Dedifferentiated amniotic fluid mesenchymal stem cell (primary cell): ENCODE data around the gene BCAR1.
"Not testable (repeated sequence)": the region's sequence is repeated elsewhere in the genome, so short reads cannot be mapped to it uniquely, and the experiment has no call there.

Experiments
- DNase-seq: peaks from one replicate; pipeline ENCODE4 v3.0.0-alpha.2; 2016; ENCODE audit errors: extremely low spot score

The BCAR1 gene

DNA sequence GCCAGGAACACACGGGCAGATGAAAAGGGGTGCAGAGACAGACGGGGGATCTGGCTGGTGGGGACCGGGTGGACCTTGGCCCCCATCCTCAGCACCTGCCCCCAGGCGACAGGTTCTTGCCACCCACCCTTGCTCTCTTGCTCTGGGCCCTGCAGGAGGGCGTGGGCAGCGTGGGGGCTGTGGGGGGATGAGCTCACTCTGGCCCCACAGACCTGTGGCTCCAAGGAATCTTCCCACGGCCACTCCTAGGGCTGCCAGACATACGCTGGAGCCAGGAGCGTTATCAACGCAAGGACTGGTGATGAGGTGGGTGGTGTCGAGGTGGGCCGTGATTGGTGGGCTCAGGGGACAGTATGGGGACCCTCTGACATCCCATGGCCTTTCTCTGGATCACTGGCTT, 26.3 kb downstream of the BCAR1 start:
- DNase-seq: no peak

DNA sequence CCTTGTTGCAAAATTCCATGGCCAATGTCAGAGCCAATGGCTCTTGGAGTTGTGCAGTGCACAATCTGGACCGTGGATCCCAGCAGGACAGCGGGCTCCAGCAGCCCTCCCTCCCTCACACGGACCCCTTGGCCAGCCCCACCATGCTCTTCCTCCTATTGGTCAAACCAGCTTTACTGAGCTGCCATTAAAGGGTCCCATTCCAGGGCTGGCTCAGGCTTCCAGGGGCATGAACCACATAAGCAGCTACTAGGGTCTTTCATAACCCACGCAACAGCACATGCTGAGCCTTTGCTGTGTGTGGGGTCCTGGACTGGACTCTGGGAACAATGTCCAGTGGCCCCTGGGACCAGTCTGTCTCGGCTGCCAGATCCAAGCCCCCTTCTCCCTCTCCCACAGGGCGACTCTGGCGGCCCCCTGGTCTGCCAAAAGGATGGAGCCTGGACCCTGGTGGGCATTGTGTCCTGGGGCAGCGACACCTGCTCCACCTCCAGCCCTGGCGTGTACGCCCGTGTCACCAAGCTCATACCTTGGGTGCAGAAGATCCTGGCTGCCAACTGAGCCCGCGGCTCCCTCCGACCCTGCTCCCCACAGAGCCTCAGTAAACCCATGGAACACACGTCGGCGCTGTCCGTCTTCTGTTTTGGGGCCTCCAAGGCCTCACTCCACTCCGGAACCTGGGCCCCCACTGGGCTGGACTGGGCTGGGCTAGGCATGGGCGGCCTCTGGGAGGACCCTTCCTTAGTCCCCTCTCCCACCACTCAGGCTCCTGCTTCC, 26.9 kb downstream of the BCAR1 start:
- DNase-seq: no peak

DNA sequence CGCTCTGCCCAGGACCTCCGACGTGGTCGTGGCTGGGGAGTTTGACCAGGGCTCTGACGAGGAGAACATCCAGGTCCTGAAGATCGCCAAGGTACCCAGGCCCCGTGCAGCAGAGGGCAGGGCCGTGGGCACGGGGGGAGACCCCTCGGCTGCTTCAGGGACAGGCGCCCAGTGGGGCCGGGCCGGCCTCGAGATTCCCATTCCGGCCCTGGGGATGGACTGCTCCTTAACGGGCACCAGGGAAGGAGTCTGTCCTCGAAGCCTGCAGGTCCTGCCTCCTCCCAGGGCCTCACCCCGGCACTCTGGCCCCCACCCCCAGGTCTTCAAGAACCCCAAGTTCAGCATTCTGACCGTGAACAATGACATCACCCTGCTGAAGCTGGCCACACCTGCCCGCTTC, 28.3 kb downstream of the BCAR1 start:
- not testable (repeated sequence) for DNase-seq

DNA sequence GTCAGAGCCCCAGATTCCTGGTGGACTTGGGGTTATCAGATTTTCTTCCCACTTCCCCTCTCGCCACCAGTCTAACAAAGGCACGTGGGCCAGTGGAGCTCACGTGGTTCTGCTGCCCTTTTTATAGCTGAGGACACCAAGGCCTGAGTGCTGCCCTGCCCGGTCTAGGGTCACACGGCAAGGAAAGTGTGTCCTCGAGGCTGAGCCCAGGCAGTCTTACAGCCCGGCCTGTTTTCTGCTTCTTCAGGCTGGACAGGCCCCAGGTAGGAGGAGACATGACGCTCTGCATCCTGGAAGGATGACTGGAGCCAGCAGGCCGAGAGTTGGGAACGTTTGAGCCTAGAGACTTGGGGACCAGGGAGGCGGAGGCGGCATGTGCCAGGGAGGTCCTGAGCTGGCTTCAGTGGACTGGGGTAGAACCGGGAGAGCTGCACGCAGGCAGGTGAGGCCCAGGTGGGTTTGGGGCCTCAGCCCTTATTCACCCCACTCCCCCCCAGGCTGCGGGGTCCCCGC, 29.1 kb downstream of the BCAR1 start:
- DNase-seq: no peak

DNA sequence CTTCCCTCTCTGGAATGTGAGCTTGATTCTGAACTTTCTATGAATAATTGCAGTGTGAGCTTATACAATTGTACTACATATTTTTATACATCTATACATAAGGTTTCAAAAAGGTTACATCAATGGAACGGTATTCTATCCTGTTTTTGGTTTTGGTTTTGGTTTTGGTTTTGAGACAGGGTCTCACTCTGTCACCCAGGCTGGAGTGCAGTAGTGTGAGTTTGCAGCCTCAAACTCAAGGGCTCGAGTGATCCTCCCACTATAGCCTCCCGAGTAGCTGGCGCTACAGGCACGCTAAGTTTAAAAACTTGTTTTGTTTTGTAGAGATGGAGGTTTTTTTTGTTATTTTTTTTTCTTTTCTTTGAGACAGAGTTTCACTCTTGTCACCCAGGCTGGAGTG, 31.6 kb downstream of the BCAR1 start:
- no peak for DNase-seq

DNA sequence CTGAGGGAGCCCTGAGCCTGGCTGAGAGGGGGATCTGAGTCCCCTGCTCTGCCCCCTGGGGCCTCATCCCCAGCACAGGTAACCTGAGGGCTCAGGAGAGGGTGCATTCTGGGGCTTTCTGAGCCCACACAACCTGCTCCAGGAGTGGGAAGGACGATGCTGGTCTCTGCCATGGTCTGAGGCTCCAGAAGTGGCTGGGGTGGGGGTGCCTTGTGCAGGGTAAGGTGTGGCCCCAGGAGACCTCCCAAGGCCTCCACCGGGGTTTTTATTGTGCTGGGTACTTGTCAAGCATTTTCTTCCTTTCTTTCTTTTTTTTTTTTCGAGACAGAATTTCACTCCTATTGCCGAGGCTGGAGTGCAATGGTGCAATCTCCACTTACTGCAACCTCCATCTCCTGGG, 32.3 kb downstream of the BCAR1 start:
- no peak for DNase-seq

DNA sequence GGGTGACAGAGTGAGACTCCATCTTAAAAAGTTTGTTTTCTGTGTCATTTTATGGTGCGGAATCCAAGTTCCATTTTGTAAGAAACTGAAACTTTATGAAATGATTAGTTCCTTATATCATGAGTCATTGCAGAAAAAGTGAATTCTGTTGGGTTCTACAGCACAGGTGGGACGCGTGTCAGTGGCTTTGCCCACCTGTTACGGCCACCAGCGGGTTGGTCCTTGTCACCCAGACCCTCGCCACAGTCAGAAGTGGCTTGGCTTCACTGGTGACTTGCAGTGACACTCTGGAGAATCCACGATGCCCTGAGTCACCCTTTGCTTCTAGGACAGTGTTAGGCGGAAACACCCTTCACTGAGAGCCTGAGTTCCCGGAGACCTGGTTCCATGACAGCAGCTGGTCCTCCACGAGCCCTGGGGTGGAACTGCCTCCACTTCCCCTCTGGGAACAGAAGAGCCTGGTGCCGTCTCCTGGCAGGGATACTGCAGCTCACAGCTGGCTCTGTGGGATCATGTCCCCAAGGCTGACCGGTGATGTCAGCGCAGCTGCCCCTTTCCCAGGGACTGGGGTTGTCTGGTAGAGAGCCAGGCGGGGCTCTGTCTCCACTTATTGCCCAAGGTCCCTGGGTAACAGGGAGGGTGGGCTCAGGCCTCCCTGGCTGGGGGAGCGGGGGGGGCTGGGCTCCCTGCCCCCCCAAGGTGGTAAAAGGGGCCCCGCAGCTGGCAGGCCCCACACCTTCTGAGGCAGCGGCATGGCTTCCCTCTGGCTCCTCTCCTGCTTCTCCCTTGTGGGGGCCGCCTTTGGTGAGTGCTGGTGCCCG, 33.0 kb downstream of the BCAR1 start, which contains the start of gene CTRB1:
Gene CTRB1, plus strand, starts transcription at position 733 of the 821 bp plus-strand sequence. Its CDS starts 20 bp downstream, at position 753.
- DNase-seq: no peak

DNA sequence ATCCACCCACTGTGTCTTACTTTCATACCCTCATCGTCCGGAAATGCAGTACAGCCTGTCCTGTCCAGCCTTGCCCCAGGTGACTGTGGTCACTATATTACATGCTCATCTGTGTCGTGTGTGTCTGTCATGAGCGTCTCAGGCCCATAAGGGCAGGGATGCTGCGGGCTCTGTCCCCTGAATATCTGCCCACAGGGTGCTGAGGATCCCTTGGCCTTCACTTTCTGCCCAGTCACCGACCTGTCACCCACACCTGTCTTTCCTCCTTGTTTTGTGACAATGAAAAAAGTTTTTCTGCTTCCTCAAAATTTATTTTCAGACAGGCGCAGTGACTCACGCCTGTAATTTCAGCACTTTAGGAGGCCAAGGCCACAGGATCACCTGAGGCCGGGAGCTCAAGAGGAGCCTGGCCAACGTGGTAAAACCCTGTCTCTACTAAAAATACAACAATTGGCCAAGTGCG, 34.0 kb downstream of the BCAR1 start:
- no peak for DNase-seq

DNA sequence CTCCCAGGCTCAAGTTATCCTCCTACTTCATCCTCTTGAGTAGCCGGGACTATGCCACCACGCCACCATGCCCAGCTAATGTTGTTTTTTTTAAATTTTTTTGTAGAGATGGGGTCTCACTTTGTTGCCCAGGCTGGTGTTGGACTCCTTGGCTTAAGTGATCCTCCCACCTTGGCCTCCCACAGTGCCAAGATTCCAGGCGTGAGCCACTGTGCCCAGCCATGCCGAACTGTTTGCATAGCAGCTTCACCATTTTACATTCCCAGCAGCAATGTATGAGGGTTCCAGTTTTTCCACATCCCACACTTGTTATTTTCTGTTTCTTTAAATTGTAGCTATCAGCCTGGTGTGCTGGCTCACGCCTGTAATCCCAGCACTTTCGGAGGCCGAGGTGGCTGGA, 34.8 kb downstream of the BCAR1 start:
- no peak for DNase-seq

DNA sequence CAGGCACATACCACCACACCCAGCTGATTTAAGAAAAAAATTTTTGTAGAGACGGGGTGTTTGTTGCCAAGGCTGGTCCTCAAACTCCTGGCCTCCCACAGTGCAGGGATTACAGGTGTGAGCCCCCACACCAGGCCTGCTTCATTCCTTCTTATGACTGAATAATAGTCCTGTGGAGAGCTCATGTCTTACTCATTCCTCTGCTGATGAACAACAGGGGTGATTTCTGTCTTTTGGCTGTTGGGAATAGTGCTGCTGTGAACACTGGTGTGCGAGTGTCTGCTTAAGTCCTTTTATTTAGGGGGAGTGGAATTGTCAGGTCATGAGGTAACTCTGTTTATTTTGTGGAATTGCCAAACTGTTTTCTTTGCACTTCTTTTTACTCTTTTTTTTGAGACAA, 35.3 kb downstream of the BCAR1 start:
- DNase-seq: no peak

DNA sequence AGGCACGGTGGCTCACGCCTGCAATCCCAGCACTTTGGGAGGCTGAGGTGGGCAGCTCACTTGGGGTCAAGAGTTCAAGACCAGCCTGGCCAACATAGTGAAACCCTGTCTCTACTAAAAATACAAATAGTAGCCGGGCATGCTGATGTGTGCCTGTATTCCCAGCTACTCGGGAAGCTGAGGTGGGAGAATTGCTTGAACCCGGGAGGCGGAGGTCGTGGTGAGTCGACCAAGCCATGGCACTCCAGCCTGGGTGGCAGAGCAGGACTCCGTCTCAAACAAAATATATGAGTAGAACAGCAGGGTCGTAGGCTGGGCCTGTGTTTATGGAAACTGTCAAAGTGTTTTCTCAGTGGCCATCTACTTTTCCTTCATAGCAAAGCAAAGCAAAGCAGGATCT, 40.1 kb downstream of the BCAR1 start:
- DNase-seq: not testable (repeated sequence)

DNA sequence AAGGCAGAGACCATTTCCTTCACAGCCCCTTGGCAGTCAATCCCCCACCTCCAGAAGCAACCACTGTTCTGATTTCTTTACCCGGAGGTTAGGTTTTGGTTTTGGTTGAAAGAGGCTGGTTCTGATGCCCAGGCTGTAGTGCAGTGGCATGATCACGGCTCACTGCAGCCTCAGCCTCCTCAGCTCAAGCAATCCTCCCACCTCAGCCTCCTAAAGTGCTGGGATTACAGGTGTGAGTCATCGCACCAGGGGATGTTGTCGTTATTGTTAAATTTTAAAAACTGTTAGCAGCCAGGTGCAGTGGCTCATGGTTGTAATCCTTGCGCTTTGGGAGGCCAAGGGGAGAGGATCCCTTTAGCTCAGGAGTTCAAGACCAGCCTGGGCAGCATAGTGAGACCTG, 41.5 kb downstream of the BCAR1 start:
- DNase-seq: no peak

DNA sequence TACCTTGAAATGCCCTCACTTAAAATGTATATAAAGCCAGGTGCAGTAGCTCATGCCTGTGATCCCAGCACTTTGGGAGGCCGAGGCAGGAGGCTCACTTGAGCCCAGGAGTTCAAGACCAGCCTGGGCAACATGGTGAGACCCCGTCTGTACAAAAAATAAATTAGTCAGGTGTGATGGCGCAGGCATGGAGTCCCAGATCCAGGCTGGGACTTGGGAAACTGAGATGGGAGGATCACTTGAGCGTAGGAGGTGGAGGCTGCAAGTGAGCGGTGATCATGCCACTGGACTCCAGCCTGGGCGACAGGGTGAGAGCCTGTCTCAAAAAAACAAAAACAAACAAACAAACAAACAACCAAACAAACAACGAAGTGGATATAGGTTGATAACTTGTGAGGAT, 41.9 kb downstream of the BCAR1 start:
- not testable (repeated sequence) for DNase-seq

DNA sequence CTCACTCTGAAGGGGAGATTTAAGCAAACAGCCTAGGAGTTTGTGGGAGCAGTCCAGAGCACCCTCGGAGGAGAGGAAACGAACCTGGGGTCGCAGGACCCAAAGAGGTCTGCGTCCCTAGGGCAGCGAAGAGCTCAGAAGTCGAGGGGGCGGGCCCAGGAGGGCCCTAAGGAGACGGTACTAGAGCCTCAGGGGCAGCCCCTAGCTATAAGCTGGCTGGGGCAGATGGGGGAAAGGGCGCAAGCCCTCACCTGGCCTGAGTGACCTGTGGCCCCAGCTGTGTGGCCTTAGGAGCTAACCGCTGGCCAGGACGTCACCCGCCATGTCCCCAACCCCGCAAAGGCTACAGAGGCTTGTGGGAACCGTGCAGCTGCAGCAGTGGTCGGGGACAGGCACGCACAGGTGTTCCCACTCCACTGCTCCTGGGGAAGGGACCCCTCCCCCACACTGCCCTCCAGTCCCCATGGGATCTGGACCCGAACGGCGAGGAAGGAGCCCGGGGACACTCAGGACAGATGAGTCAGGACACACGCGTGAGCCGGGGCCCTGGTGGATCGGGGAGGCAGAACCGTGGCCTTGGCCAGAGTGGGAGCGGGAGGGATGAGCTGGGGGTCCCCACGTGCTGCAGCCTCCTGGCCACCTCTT, 42.4 kb downstream of the BCAR1 start:
- no peak for DNase-seq

DNA sequence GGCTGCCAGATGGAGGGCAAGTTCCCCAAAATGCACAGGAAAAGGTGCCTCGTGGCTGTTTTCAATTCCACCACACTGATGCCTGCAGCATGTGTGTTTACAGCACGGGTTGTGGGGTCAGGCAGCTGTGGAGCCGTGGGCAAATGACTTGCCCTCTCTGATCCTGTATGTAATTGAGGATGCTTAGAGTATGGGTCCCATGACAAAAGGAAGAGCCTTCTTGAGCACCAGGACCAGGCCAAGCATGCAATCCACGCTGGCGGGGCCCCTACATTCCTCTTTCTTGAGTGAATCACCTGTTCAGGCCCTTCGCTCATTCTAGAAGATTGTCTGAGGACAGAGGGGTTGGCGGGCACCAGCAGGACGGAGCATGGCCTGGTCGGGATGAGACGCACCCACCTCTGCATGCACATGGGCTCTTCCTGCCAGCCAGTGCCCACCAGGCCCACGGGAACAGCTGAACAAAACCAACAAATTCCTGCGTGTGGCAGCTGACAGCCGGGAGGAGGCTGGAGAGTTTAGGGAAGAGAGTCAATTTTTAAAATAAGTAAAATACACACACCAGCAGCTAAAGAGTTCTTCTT, 43.1 kb downstream of the BCAR1 start:
- no peak for DNase-seq

DNA sequence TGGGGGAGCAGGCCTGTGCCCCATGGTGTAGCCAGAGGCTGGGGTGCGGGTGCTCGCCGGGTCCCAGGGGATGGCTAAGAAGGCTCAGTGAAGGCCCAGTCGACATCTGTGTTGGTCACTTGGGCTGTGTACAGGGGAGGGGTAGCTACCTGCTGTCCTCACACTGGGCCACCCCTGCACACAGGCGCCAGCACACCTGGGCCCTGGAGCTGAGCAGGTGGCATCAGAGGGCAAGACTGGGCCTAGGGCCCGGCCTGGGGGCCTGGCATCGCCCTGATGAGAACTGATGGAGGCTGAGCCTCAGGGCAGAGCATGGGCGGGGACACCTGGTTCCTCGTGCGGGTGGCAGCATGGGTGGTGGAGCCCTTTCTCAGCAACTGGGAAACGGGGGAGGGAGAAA, 43.6 kb downstream of the BCAR1 start:
- DNase-seq: no peak

DNA sequence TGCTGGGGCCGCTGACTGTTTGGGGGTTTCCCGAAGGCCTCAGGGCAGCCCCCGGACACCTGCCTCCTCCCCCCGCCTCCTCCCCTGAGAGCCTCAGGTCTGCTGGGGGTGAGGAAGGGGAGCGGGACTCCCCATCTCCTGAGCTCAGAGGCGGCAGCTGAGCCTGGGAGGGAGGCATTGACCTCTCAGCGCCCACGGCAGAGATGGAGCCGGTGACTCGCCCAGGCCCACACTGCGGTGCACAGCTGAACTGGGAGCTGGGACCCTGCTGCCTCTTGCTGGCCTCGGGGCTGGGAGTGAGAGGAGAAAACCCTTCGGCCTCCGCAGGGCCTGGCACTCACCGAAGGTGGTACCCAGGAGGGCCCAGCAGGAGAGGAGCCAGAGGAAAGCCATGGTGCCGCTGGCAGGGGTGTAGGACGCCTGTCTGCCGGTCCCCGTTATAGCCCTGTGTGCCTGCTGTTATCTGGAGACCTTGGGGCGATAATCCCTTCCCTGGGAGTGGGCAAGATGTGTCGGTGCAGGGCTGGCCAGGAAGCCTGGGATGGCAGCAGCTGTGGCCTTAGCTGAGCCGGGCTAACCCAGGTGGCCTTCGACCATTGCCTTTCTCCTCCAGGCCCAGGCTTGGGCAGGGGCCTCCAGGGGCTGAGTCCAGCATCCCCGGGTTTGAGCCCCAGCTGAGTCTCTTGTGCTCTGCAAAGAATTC, 44.5 kb downstream of the BCAR1 start, which contains the start of gene CTRB2:
Gene CTRB2, minus strand, starts transcription at position 413 of the 703 bp plus-strand sequence. Its CDS starts 20 bp downstream, at position 393.
- DNase-seq: no peak

DNA sequence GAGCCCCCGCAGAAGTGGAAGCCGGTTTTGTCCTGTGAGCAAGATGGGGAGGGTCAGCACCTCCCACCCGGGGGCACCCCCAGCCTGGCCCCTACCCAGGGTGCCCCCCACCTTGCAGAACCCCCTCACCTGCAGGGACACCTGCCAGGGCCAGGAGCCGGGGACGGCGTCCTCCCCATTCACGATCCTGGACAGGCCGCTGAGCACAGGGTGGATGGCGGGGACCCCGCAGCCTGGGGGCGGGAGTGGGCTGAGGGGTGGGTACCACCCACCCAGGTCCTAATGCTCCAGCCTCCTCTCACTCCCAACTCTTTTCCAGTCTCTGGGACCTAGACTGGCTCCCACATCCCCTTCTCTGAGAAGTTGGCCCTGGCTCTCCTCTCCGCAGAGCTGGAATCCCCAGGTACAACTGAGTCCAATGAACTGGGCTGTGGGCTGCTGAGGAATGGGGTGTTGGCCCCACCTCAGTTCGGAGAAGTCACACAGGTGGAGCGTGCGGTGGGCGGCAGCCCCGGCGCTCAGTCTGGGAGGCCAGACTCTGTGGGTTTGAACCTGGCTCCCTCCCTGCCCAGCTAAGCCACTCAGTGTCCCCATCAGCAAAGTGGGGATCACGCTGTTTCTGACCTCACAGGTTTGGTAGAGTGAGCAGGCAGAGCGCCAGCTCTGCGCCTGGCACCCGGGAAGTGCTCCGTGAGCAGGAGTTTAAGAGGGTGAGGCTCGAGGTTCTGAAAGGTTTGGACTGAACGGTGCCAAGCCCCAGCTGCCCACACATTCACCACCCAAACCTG, 45.3 kb downstream of the BCAR1 start:
- DNase-seq: not testable (repeated sequence)

DNA sequence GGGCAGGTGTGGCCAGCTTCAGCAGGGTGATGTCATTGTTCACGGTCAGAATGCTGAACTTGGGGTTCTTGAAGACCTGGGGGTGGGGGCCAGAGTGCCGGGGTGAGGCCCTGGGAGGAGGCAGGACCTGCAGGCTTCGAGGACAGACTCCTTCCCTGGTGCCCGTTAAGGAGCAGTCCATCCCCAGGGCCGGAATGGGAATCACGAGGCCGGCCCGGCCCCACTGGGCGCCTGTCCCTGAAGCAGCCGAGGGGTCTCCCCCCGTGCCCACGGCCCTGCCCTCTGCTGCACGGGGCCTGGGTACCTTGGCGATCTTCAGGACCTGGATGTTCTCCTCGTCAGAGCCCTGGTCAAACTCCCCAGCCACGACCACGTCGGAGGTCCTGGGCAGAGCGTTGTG, 46.0 kb downstream of the BCAR1 start:
- DNase-seq: not testable (repeated sequence)

DNA sequence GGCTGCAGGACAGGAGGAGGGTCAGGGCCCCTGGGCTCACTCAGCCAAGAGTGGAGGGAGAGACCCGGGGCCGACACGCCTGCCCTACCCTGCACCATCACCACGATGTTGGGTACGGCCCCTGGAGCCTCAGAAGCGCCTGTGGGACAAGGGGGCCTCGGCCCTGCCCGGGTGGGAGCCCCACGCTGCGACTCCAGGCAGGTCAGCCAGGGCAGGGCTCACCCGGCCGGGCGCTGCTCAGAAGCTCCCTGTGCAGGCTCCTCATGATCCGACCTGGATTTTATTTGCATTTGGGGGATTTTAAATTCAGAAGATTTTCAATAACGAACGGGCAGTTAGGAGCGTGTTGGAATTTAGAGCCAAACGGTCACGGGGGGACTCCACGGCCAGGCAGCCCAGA, 46.5 kb downstream of the BCAR1 start:
- not testable (repeated sequence) for DNase-seq
